ENCODE data around the gene TMEM39A.

GRCh38 chr3:119416873-119417272 is 46.5 kb downstream of the TMEM39A start:
- TF ChIP-seq, protein P1, sequence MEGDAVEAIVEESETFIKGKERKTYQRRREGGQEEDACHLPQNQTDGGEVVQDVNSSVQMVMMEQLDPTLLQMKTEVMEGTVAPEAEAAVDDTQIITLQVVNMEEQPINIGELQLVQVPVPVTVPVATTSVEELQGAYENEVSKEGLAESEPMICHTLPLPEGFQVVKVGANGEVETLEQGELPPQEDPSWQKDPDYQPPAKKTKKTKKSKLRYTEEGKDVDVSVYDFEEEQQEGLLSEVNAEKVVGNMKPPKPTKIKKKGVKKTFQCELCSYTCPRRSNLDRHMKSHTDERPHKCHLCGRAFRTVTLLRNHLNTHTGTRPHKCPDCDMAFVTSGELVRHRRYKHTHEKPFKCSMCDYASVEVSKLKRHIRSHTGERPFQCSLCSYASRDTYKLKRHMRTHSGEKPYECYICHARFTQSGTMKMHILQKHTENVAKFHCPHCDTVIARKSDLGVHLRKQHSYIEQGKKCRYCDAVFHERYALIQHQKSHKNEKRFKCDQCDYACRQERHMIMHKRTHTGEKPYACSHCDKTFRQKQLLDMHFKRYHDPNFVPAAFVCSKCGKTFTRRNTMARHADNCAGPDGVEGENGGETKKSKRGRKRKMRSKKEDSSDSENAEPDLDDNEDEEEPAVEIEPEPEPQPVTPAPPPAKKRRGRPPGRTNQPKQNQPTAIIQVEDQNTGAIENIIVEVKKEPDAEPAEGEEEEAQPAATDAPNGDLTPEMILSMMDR (IDR thresholded peaks at IDR 0.05): no peak
- no peak for TF ChIP-seq ZFX (IDR thresholded peaks at IDR 0.05; ENCODE audit: borderline replicate concordance)

All from 22Rv1 (cell line).